ENCODE results near the gene UGT1A9.
"Not testable (repeated sequence)": the region's sequence is repeated elsewhere in the genome, so short reads cannot be mapped to it uniquely, and the experiment has no call there.

DNA sequence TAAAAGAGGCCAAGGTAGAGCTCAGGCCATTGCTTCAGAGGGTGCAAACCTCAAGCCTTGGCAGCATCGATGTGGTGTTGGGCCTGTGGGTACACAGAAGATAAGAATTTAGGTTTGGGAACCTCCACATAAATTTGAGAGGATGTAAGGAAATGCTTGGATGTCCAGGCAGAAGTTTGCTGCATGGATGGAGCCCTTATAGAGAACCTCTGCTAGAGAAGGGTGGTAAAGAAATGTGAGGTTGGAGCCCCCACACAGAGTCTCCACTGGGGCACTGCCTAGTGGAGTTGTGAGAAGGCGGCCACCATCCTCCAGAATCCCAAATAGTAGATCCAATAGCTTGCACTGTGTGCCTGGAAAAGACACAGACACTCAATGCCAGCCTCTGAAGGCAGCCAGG, 79.0 kb downstream of the UGT1A9 start:
- not testable (repeated sequence) for TF ChIP-seq CTCF, POLR2A (IDR thresholded peaks at IDR 0.05)
